ENCODE results near the gene PSMD8.
A peak's percentile ranks its signal among the peaks of the same experiment; 100 is the strongest.
"Not testable (repeated sequence)": the region's sequence is repeated elsewhere in the genome, so short reads cannot be mapped to it uniquely, and the experiment has no call there.

PSMD8 gene

GRCh38 chr19:38409631-38410133, 35.3 kb downstream of the PSMD8 start:
- no peak overlapping the region for H3K4me3 ChIP-seq
- no peak for DNase-seq (ENCODE audit: low spot score)
- H3K27ac ChIP-seq = no peak overlapping the region
- TF ChIP-seq, protein P1, sequence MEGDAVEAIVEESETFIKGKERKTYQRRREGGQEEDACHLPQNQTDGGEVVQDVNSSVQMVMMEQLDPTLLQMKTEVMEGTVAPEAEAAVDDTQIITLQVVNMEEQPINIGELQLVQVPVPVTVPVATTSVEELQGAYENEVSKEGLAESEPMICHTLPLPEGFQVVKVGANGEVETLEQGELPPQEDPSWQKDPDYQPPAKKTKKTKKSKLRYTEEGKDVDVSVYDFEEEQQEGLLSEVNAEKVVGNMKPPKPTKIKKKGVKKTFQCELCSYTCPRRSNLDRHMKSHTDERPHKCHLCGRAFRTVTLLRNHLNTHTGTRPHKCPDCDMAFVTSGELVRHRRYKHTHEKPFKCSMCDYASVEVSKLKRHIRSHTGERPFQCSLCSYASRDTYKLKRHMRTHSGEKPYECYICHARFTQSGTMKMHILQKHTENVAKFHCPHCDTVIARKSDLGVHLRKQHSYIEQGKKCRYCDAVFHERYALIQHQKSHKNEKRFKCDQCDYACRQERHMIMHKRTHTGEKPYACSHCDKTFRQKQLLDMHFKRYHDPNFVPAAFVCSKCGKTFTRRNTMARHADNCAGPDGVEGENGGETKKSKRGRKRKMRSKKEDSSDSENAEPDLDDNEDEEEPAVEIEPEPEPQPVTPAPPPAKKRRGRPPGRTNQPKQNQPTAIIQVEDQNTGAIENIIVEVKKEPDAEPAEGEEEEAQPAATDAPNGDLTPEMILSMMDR (IDR thresholded peaks at IDR 0.05) = no peak

- not testable (repeated sequence) for H3K27ac ChIP-seq; H3K4me3 ChIP-seq; DNase-seq (ENCODE audit: low spot score)
These were observed 36.0 kb downstream of the PSMD8 start for GRCh38 chr19:38410407-38410806.

- TF ChIP-seq, protein P1 (IDR thresholded peaks at IDR 0.05) = no peak
- Histone ChIP-seq H3K27ac (no peak overlapping the region), H3K4me3 (no peak overlapping the region)
- DNase-seq (ENCODE audit: low spot score) = no peak
These were observed 36.8 kb downstream of the PSMD8 start for GRCh38 chr19:38411041-38411712.

- DNase-seq (ENCODE audit: low spot score); H3K4me3 ChIP-seq; H3K27ac ChIP-seq: not testable (repeated sequence)
These were observed 37.5 kb downstream of the PSMD8 start for GRCh38 chr19:38411898-38412297.

DNA sequence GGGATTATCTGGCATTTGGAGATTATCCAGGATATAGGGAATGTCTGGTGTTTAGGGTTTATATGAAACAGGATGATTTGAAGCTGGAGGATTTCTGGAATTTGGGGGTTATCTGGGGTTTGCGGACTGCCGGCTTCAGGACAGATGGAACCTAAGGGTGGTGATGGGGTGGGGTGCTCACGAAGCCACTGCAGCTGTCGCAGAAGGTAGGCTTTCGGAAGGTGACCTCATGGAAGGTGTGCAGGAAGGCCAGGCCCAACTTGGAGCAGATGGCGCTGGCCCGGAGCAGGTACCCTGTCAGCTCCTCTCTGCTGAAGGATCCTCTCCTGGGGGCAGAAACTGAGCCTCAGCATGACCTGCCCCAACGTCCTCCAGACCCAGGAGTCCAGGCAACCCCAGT, 38.1 kb downstream of the PSMD8 start:
- TF ChIP-seq, protein P1 (IDR thresholded peaks at IDR 0.05) = no peak
- no peak for DNase-seq (ENCODE audit: low spot score)
- Histone ChIP-seq H3K27ac (no peak overlapping the region), H3K4me3 (no peak overlapping the region)

DNA sequence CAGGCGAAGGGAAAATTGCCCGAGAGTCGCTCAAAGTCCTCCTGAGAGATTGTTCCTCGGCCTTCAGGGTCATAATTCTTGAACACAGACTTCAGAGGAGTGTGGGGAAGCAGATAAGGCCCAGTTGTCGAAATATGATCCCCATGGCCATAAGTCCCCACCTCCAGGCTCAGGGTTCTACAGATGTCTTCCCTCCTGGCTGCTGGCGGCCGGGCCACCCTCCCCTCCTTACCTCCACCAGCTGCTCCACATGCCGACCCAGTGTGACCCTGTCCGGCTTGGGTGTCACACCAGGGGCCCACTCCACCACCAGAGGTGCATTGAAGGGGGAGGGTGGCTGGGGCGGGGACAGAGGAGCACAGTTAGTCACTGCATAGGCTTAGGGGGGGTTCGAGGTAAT, 38.6 kb downstream of the PSMD8 start:
- DNase-seq (ENCODE audit: low spot score) = no peak
- TF ChIP-seq, protein P1 (IDR thresholded peaks at IDR 0.05) = no peak
- Histone ChIP-seq H3K27ac (no peak overlapping the region), H3K4me3 (no peak overlapping the region)

DNA sequence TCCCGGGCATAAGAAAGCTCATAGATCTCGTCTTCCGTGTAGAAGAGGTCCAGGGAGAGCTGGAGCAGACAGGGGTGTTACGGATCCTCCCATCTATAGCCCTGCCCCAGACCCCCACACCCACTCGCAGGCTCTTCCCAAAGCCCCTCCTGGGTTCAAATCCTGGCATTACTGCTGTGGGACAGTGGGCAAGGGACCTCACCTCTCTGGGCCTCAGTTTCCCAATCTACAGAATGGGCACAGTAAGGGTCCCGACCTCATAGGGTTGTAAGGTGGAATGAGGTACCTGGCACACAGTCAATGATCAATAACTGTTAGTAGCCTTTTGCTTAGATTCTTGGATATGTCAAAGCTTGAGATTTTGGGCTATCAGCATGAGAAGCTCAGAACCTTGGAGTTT, 39.0 kb downstream of the PSMD8 start:
- no peak for DNase-seq (ENCODE audit: low spot score)
- no peak overlapping the region for H3K27ac ChIP-seq
- no peak overlapping the region for H3K4me3 ChIP-seq
- TF ChIP-seq, protein P1 (IDR thresholded peaks at IDR 0.05) = no peak

DNA sequence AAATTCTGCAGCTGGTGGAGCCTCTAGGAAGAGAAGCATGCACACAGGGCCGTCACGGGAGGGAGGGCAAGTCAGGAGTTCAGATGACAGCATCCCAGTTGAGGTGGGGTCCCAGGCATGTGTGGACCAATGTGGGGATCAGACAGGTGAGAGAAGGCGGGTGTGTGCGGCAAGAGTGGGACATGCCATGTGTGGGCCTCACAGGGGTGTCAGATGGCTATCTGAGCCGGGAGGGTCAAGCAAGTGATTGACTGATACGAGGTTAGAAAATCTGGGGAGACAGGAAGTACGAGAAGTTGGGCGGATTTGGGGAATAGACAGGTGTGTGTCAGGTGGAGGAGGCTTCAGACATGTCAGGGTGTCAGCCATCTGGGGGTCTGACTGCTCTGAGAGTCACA, 42.8 kb downstream of the PSMD8 start:
- H3K4me3 ChIP-seq = peak overlapping the region; percentile 59

More for the DNA sequence above, 42.8 kb downstream of the PSMD8 start:
- TF ChIP-seq, protein P1 (IDR thresholded peaks at IDR 0.05) = no peak
- DNase-seq (ENCODE audit: low spot score) = no peak
- H3K27ac ChIP-seq = peak overlapping the region in 1 of 2 donors; percentile 16
